Measurements from ENCODE around the gene CEP112.

Gene CEP112

DNA sequence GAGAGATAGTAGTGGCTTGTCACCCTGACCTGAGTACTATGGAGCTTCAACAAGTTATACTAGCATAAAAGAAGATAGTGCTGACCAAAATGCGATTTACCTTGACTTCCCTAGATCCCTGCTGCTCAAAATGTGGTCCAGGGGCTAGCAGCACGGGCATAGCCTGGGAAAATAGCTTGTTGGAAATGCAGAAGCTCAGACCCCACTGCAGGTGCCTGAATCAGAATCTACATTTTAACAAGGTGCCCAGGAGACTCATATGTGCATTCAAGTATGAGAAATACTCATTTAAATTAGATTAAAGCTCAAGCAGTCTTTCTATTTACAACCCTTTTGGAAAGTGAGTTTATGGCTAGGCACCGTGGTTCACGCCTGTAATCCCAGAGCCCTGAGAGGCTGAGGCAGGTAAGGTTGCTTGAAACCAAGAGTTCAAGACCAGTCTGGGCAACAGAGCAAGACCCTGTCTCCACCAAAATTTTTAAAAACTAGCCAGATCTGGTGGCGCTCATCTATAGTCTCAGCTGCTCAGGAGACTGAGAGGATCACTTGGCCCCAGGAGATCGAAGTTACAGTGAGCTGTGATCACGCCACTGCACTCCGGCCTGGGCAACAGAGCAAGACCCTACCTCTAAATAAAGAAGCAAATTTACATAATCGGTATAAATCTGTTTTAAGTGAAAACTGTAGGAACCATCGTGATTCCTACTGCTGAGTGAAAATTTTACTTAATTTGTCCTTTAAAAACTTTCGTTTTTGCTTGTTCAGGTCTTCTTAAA is 30.0 kb upstream of the CEP112 start:
- TF ChIP-seq GATA2 (IDR thresholded peaks at IDR 0.05; ENCODE audit: low read depth, low read length) (no peak), GATA3 (IDR thresholded peaks at IDR 0.05; ENCODE audit: low read depth, low read length) (no peak)

DNA sequence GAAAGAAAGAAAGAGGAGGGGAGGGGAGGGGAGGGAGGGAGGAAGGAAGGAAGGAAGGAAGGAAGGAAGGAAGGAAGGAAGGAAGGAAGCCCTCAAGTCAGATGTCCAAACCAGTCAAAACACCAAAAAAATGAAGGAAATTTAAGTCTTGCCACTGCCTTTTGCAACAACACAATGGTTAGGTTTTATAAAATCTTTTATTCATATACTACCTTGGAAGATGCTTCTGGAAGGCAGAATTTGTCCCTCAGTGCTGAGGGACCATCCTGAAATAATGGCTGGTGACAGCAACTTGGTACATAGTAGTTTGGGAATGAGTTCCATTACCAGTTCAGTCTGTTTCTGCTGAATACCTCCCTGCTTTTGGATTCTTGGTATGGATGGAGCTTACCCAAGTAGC is 29.4 kb upstream of the CEP112 start:
- TF ChIP-seq GATA3 (IDR thresholded peaks at IDR 0.05; ENCODE audit: low read depth, low read length): no peak
- TF ChIP-seq GATA2 (IDR thresholded peaks at IDR 0.05; ENCODE audit: low read depth, low read length): no peak

DNA sequence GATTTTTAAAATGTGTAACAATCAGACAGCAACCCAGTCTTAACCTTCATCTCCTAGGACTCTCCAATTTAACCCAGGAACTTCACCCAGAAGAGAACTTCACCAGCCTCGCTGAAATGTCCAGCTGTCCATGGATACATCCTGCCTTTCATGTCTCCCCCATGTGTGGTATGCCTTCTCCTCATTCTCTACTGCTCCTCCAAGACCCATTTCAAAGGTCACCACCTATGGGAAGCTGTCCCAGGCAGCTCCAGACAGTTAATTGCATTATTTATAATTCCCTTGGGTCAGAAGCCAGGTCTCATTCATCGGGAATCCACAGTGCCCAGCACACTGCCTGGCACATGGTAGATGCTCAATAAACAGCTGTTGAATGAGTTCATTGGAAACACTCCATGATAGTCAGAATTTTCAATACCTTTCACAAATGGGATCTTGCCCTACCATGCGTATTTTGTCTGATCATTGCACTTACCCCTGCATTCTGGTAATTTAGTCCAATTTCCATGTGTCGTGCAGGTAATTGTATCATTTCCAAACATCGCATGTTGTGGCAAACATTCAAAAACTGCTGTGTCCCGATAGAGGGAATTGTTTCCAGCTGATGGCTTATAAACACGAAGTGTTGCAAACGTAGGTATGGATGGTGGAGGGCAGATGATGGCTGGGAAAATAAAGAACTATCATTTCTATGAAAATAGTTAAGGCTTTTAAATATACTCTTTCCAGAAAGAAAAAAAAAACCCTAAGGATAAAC is 28.3 kb upstream of the CEP112 start:
- TF ChIP-seq GATA2 (IDR thresholded peaks at IDR 0.05; ENCODE audit: low read depth, low read length): no peak
- TF ChIP-seq GATA3 (IDR thresholded peaks at IDR 0.05; ENCODE audit: low read depth, low read length): no peak

DNA sequence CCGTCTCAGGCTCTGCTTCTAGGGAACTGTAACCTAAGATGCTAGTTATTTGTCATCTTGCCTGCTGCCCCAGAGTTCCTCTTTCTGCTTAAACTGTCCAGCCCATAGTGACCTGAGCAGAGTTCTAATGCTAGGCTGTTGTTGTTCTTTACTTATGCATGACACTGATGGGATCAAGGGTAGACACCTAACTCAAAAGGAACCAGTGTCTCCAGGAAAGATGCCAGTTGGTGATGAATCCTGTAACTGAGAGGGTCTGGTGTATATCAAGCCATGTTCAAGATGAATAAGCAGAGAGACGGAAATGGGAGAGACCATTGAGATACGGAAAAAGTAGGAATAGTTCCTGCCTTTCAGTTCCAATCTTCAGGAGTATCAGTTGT is 23.6 kb upstream of the CEP112 start:
- TF ChIP-seq GATA2 (IDR thresholded peaks at IDR 0.05; ENCODE audit: low read depth, low read length): no peak
- no peak for TF ChIP-seq GATA3 (IDR thresholded peaks at IDR 0.05; ENCODE audit: low read depth, low read length)

DNA sequence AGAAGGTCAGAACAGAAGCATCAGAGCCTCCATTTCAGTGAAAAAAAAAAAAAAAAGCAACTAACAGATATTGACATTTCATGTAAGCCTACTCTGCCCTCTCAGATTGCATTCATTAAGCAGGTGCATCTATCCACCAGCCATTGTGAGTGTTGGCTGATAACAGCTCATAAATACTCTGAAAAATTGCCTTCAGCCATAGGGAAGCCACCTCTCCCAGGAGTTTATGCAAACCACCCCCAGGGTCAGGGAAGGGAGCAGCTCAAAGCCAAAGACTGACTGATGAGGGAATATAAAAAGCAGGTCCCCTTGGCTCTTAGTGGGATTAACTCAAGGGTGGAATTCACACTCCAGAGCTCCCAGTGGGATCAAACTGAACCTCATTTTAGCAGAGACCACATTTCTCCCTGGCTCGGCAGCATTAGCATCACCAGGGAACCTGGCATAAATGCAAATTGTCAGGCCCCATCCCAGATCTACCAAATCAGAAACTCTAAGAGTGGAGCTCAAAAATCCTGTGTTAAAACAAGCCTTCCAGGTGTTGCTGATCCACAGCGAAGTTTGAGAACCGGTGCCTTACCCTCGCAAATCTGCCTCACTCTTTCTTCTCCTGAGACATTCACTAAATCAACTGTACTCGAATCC is 23.1 kb upstream of the CEP112 start:
- no peak for TF ChIP-seq GATA3 (IDR thresholded peaks at IDR 0.05; ENCODE audit: low read depth, low read length)
- no peak for TF ChIP-seq GATA2 (IDR thresholded peaks at IDR 0.05; ENCODE audit: low read depth, low read length)

DNA sequence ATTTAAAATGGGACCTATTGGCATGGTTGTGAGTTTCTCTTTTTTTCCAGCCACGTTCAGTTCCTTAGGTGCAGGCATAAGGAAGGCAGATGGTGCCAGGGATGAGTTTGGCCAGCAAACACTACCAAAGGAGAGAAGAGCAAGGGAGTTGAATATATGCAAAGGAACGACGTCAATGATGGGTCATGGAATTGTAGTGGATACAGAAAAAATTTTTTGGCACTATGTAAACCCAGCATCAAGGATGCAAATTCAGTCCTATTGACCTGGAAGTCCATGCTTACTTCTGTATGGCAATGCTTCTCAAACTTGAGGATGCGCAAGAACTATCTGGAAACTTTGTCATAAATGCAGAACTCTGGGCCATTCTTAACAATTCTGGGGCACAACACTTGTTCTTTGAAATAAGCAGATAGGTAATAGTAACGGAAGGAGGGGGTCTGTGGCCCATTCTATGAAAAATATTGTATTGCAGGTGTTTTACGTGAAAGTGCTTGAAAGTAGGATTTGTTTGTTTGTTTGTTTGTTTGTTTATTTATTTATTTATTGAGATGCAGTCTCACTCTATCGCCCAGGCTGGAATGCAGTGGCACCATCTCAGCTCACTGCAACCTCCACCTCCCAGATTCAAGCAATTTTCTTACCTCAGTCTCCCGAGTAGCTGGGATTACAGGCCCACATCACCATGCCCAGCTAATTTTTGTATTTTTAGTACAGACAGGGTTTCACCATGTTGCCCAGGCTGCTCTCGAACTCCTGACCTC is 19.3 kb upstream of the CEP112 start:
- TF ChIP-seq GATA2 (IDR thresholded peaks at IDR 0.05; ENCODE audit: low read depth, low read length) (no peak), GATA3 (IDR thresholded peaks at IDR 0.05; ENCODE audit: low read depth, low read length) (no peak)

DNA sequence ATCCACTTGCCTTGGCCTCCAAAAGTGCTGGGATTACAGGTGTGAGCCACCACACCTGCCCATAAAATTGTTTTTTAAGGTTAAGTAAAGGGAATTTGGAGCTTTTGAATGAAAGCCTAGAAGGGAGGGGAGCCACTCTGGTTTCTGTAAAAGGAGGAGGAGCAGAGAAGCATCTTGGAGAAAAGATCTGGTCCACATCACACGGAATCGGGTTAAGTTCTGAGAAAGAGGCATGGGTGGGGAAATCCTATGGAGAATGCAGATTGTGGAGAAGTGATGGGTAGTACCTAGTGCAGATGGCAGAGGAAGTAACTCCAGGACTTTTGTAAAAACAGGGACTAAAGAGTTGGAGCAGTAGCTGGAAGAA is 18.3 kb upstream of the CEP112 start:
- TF ChIP-seq GATA3 (IDR thresholded peaks at IDR 0.05; ENCODE audit: low read depth, low read length) (no peak), GATA2 (IDR thresholded peaks at IDR 0.05; ENCODE audit: low read depth, low read length) (no peak)

DNA sequence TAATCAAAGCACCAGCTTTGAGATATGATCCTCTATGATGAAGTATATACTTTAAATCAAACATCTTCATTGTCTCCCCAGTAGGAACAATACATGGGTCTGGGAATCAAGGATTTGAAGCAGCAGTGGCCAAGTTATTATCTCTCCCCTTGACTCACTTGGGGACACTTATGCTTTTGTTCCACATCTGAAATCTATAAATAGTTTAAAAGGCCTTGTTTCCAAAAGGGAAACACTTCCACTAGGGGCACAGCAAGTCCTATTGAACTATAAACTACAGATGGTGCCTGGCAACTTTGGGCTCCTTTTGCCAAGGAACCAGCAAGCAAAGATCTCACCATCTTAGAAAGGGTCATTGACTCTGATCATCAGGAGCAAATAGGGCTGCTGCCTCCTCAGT is 16.0 kb upstream of the CEP112 start:
- no peak for TF ChIP-seq GATA3 (IDR thresholded peaks at IDR 0.05; ENCODE audit: low read depth, low read length)
- TF ChIP-seq GATA2 (IDR thresholded peaks at IDR 0.05; ENCODE audit: low read depth, low read length): no peak

DNA sequence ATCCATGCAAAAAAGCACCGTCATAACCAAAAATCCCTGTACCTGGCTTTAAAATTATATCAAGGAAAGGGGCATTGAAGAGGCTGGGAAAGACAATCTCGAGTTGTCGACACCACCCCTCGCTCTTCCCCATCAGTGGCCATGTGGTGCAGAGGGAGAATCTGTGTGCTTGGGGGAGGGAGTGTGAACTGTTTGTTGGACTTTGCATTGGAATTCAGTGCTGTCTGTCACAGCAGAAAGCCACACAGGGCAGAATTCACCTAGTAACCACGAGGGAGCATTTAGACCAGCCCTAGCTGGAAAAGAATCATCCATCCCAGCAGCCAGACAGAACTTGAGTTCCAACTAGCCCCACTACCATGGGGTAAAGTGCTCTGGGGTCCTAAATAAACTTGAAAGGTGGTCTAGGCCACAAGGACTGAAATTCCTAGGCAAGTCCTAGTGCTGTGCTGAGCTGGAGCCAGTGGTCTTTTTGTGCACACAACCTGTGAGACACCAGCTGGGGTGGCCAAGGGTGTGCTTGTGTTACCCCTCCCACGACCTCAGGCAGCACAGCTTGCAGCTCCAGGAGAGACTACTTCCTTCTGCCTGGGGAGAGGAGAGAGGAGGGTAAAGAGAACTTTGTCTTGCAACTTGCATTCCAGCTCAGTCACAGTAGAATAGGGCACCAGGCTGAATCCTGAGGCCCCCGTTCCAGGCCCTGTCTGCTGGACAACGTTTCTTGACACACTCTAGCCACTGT is 11.5 kb upstream of the CEP112 start:
- TF ChIP-seq GATA3 (IDR thresholded peaks at IDR 0.05; ENCODE audit: low read depth, low read length) (no peak), GATA2 (IDR thresholded peaks at IDR 0.05; ENCODE audit: low read depth, low read length) (no peak)

DNA sequence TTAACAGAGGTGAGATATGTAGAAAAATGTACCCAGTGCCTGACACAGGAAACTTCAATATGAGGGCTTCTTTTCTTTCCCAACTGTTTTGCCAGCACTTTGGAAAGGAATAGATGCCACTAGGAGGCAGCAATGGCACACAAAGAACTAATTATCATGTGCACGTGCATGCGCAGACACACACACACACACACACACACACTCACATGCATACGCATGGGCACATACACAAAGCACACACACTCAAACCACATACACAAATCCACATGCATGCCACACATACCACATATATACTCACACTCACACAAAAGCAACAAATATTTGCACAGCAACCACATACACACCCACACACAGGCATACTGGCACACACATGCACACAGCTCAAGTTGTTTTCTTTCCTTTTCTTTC is 8.8 kb upstream of the CEP112 start:
- no peak for TF ChIP-seq GATA3 (IDR thresholded peaks at IDR 0.05; ENCODE audit: low read depth, low read length)
- no peak for TF ChIP-seq GATA2 (IDR thresholded peaks at IDR 0.05; ENCODE audit: low read depth, low read length)

DNA sequence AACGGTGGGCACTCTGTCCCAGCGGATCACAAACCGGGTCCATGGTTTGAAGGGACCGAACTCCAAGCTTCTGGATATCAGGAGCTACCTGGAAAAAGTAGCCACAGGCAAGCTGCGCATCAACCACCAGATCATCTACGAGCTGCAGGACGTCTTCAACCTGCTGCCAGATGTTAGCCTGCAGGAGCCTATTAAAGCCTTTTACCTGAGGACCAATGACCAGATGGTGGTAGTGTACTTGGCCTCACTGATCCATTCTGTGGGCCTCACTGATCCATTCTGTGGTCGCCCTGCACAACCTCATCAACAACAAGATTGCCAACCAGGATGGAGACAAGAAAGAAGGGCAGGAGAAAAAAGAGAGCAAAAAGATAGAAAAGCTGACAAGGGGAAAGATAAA is 6.3 kb upstream of the CEP112 start:
- TF ChIP-seq GATA2 (IDR thresholded peaks at IDR 0.05; ENCODE audit: low read depth, low read length) (no peak), GATA3 (IDR thresholded peaks at IDR 0.05; ENCODE audit: low read depth, low read length) (no peak)

DNA sequence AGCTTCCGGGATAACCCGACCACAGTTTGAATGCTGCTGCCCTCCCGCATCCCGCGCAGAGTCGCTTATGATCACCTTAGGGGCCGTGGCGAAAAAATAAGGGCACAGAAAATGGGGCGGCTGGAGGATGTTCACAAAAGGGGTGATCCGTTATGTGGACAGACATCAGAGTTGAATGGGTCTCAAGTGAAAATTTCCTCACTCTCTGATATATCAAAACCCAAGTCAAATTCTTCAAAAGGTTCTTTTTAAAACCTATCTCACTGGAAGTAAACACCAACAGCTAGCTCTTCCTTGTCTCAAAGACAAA is 400 bp upstream of the CEP112 start:
- TF ChIP-seq GATA3 (IDR thresholded peaks at IDR 0.05; ENCODE audit: low read depth, low read length) (no peak), GATA2 (IDR thresholded peaks at IDR 0.05; ENCODE audit: low read depth, low read length) (no peak)

DNA sequence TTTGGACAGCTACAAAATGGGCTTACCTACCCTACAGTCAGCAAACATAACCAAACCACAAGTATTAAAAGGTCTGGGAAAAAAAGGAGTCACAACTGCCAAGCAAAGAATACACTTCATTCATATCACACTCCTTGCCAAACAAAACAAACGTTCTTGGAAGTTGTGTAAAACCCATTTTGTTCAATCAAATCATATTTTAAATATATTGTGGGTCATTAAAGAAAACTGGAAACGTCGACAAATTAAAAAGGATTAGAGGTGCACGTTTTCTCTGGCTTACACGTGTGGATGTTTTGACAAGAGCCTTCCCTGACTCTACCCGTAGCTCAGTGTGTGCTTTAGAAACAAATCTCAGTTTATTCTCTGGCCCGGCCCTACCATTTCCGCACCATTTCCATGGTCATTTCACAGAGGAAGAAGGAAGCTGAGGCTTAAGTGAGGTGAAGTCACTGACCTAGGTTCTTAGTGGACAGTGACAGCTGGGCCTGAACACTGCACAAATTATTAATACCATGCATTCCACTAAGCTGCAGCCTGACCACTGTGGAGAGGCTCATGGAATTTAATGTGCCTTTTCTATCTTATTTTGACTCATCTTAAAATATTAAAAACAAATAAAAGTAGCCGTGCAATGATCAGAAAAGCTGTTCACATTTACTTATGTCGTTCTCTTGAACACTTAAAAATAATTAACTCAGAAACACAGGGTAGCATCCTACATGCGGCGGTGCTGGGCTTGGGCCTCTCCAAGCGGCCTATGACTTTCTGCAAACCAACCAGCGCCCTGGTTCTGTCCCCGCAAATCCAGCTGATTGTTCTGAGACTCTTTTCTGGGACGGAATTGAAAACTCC is 968 bp downstream of the CEP112 start:
- TF ChIP-seq GATA2 (IDR thresholded peaks at IDR 0.05; ENCODE audit: low read depth, low read length) (no peak), GATA3 (IDR thresholded peaks at IDR 0.05; ENCODE audit: low read depth, low read length) (no peak)
